HG02973 (cell line): Measurements from ENCODE around the gene NDFIP1.
"Not testable (repeated sequence)": the region's sequence is repeated elsewhere in the genome, so short reads cannot be mapped to it uniquely, and the experiment has no call there.

ENCODE experiments used
- ATAC-seq: cut with Tn5 transposase; IDR thresholded peaks from one replicate; pipeline ENCODE4 v1.9.1; 2021; ENCODE audit warnings: moderate library complexity; ENCODE audit not compliant: unreplicated experiment

Gene NDFIP1, protein sequence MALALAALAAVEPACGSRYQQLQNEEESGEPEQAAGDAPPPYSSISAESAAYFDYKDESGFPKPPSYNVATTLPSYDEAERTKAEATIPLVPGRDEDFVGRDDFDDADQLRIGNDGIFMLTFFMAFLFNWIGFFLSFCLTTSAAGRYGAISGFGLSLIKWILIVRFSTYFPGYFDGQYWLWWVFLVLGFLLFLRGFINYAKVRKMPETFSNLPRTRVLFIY

DNA sequence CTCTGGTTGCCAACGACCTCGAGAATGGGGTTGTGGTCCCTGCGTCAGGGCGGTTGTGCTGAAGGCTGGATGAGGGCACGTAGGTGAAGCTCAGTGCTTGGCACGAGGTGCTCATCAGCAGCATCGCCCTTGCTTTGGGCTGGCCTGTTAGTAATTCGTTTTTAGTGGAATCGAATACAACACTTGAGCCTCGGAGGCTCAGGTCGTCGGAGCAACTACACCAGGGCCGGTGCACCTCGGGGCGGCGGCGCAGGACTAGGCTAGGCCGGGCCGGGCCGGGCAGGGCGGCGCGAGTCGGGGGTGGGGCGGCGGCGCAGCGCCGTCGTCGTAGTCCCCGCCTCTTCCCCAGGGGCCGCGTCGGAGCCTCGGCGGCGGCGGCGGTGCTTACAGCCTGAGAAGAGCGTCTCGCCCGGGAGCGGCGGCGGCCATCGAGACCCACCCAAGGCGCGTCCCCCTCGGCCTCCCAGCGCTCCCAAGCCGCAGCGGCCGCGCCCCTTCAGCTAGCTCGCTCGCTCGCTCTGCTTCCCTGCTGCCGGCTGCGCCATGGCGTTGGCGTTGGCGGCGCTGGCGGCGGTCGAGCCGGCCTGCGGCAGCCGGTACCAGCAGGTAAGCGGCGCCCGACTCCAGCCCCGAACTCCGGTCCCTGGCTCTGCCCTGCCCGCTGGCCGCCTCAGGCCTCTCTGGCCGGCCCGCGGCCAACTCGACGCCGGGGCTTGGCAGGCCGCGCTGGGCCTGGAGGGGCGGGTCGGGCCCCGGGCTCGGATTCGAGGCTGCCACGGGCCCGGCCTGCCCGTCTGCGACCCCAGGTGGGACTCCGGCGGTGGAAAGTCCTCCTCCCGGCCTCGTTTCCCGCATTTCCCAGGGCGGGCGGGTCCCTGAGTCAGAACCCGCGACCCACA lies at the start of gene NDFIP1:
NDFIP1 (plus strand) TSS at position 348 of the 899 bp plus-strand sequence; CDS start at position 544, 196 bp downstream.
- peak; percentile 95 for ATAC-seq

DNA sequence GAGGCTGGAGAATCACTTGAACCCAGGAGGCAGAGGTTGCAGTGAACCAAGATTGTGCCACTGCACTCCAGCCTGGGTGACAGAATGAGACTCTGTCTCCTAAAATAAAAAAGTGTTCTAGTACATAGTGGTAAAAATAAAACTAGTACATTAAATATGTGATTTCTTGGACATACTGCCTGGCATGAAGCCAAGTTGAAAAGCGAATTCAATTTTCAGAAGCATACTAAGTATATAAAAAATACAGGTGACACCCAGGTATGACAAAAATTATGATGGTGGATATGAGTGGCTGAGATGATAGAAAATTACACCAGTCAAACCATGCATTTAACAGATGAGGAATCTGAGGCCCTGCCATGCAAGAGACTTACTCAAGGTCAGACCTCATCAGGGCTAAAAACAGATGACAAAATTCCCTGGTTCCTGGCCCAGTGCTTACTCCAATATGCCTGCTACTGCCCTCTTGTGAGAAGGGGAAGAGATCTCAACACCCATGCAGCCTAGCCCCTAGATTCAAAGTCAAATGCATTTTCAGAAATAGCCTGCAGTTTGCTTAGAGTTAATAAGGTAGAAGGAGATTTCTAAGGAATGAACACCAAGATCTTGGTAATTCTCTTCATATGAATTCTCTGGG lies 49.2 kb upstream of the NDFIP1 start:
- ATAC-seq, result no peak

DNA sequence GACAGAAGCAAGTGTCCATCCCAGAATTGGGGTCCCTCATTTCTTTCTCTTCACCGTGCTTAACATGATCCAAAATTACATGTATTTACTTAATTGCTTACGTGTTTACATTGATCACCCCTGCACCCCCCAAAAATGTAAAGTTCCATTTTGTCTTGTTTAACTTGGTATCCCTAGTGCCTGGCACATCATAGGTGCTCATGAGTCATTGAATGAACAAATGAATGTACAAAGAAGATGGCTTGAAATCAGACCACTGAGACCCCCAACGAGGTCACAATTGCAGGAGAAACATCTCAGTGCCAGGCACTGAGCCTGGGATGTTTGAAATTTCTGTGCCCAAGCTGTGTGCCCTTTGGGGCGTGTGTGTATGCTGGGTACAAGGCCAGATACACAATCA lies 45.2 kb upstream of the NDFIP1 start:
- ATAC-seq, result no peak

DNA sequence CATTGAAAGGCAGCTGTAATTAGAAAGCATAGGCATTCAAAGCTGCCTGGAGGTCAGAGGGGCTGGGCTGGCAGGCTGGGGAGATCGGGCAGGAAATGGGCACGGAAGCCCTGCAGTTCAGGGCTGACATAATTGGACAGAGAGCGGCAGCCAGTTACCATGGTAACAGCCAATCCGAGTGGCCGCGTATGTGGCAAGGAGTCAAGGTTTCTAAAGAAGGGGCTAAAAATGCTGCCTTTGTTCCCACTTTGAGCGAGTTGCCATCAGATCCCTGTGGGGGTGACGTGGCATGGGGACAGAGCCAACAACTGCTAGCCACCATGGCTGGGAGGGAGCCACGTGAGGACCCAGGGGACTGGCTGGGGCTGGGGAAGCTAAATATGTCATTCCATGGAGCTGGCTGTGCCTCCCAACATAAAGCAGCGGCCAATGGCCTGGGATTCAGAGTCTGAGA lies 44.7 kb upstream of the NDFIP1 start:
- no peak for ATAC-seq

DNA sequence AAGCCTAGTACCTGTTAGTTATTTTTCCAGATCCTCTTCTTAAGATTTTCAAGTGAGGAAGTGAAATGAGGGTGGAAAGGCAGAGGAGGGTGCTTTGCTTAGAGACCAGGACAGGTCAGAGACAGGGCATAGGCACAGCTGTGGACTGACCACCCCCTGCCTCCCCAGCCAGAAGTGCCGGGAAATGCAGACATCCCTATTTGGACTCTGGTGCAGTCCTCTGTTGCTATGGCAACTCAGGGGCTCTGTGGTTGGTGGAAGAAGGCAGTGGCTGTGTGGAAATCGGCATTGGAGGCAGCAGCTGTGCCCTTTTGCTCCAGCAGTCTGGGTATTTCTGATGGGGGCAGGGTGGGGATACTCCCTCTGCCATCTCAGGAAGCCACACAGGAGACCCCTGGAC lies 43.3 kb upstream of the NDFIP1 start:
- no peak for ATAC-seq

DNA sequence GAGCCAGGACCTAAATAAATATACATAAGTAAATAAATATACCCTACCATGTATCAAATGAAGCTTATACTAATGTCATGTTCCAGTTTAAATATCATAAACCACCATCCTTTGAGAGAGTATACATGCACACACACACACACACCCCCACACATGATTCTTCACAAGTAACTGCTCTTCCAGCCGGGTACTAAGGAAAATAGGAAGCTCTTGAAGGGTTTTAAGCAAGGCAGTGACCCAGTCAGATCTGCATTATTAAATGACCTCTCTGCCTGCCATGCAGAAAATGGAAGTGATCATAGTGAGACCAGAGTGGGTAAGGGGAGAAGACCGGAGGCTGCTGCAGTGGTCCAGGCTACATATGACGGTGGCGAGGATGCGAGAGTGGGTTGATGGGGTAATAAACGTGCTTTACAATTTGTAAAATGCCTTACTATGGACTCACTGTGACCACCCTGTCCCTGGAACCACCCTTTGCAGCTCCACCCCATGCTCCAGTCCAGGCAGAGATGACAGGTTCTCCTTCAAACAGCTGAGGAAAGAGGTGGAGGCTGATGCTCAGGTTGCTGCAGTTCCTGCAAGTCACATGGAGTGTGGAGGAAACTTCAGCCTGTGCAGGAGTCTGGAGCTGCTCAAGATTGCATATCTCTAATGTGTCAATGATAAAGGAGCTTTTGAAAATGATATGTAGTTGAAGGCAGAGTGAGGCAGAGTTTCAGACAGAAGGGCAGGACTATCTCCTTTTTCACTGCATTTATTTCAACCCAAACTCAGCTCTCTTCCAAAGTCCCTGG lies 38.8 kb upstream of the NDFIP1 start:
- no peak for ATAC-seq

DNA sequence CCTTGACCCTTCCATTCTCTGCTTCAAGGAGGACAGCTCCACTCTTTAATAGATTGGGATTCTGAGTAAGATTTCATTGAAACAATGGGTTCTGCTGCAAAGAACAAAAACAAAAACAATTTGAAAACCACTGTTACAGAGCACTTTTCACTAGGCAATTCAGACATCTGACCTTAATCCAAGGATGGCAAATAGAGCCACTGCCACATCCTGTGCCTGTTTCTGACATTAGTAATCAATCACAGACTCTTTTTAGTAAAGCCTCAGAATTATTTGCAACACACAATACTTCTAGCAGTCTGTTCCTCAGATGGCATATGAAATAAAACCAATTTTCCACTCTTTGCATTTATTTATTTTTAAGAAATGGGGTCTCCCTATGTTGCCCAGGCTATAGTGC lies 37.8 kb upstream of the NDFIP1 start:
- ATAC-seq, result no peak

DNA sequence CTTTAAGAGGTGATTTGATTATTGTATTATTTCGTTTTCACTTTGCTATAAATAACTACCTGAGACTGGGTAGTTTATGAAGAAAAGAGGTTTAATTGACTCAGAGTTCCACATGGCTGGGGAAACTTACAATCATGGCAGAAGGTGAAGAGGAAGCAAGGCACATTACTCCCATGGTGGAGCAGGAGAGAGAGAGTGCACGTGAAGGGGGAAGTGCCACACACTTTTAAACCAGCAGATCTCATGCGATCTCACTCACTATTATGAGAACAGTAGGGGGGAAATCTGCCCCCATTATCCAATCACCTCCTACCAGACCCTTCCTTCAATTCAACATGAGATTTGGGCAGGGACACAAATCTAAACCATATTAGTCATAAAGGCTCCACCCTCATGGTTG lies 36.1 kb upstream of the NDFIP1 start:
- ATAC-seq, result no peak

DNA sequence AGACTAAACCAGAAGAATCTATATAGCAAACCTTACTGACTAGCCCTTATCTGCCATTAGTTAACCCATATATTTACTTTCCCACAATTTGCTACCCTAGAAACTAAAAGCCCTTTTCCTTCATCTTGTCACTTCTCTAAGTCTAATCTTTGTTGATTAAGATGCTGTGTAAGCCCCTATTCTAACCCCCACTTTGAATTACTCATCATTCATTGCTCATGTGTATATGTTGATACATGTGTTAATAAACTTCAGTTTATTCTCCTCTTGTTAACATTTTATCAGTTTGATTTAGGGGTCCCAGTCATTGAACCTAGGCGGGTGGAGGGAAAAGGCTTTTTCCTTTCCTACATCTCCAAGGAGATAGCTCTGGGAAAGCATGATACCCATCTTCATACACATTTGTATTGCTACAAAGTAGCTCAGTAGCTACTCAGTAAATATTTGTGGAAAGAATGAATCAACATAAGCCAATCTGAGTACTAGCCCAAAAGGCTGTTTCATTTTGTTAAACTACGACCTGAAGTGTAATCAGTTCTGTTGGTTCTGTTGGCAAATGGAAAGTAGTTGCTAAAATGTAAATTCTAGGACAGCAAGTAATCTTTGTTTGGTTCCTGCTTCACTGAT lies 35.1 kb upstream of the NDFIP1 start:
- ATAC-seq, result no peak

DNA sequence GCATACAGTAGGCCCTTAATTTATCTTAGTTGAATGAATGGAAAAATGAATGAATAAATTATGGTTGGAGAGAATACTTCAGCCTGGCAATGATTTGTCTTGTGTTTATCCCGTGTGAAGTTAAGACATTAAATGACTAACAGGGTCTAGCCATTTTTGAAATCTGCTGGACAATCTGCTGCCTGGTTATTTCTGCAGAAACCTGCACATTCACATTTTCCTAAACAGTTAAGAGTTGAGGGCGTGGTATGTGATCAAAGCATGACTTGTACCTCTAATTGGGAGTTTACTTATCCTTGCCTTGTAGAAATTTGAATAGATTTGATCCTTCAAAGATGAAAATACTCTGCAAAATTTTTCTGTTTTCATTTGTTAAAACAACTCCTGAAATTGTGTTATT lies 34.6 kb upstream of the NDFIP1 start:
- ATAC-seq, result no peak

DNA sequence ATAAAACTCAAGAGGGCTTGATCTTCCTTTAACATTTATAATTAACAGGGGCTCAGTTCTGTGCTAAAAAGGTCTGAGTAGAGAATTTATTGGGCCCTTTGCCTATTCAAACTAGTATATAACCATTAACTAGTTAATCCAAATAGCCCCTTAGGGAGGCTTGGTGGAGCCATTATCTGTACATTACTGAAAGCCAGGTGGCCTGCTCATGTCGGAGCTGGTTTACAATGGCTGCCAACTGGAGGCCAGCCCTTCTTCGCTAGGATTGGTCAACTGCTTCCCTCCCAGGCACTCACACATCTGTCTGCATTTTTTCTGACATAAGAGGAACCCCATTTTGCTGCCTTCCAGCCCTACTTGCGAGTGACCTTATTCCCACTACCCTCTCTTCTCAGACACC lies 30.4 kb upstream of the NDFIP1 start:
- ATAC-seq, result no peak

DNA sequence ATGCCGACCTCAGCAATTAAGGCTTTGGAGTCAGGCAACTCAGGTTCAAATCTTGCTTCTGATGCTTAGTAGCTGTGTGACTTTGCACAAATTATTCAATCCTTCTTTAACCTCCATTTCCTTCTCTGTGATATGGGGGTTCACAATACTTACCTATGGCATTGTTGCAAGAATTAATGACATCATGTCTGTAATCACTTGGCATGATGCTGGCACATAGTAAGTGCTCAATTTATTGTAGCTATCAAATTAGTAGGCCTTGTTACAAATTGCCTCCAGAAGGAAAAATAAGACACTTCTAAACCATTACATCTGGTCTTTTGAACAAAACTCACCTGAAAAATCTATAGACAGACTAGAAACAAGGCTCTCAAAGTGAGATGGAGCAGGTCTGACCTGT lies 29.9 kb upstream of the NDFIP1 start:
- ATAC-seq, result no peak

DNA sequence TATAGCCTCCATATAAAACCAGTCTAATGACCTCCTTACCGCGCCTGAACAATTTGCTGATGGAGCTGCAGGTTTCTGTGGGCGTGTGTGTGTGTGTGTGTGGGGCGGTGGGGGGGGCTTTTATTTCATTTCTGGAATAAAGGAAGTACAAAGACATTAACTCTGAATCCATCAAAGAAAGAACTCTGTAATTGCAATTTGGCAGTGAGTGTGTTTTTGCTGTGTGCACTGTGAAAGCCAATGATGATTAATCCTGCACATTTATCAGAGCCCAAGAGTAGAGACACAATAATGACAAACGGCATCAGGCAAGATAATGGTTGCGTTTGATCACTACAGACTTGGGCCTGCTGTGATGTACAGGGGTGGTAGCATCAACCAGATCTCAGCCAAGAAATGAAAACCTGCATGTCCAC lies 29.3 kb upstream of the NDFIP1 start:
- no peak for ATAC-seq

DNA sequence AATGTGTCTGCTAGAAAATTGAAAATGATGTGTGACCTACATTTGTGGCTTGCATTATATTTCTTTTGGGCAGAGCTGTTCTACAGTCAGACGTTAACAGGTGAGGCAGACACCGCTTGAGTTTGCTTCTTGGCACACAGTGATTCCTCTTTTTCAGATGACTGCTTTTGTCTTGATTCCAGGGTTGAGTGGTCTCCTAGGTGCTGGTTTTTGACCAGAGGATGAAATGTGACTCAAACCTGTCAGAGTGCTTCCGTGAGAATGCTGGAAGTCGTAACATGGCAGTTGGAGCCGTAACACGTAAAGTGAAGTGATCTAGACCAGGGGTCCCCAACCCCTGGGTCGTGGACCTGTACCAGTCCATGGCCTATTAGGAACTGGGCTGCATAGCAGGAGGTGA lies 28.3 kb upstream of the NDFIP1 start:
- no peak for ATAC-seq

DNA sequence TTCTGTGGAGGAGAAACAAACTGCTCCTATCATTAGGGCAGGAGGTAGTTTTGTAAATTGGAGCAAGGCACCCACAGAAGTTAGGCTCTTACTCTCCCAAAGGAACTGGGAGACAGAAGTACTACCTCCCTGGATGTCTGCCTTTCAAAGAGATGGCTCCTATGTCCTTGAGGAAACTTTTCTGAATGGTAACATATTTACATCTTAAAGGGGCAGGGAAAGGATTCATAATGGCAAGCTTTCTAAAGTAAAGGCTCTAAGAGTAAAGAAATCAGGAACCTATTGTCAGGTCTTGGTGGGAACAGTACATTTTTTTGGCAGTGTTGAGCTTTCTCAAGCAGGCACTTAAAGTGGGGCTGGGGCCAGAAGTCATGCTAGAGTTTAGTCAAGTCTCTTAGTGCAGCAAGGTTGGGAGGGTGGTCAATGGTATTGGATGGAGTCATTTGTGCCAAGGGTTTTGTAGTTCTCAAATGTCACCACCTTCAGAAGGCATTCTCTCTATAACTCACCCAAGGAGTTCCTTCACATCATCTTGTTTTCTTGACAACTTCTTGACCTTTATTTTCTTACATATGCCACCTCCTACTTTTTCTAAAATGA lies 26.3 kb upstream of the NDFIP1 start:
- no peak for ATAC-seq

DNA sequence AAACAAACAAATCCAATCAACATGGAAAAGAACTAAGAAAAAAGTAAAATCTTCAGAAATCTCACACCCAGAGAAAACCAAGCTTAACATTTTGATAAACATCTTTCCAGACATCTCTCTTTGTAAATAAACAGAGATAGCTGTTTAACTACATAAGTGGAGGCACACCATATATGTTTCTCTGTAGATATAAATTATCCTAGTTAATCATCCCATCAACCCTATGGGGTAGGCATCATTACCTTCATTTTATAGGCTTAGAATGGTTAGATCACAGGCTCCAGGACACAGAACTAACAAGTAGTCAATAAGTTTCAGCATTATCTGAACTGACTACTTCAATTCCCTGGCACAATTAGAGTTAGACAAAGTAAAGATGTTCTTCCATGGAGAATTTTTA lies 22.4 kb upstream of the NDFIP1 start:
- ATAC-seq, result no peak

DNA sequence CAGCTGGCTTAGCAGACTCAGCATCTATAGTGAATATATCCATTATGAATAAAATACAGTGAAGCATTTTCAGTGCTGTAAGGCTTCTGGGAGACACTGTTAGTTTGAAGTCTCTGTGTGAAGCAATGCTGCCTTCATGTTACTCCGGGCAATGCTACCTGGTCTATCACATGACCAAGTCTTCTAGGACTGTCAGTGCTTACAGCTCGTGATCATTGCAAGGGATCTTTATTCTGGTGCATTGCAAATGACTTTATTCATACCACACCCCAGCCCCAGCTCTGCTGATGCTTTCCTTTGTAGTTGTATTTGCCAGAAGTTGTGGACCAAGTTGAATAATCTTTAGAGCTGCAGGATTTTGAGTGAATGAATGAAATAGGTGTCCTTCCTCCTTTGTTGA lies 21.9 kb upstream of the NDFIP1 start:
- ATAC-seq, result no peak

DNA sequence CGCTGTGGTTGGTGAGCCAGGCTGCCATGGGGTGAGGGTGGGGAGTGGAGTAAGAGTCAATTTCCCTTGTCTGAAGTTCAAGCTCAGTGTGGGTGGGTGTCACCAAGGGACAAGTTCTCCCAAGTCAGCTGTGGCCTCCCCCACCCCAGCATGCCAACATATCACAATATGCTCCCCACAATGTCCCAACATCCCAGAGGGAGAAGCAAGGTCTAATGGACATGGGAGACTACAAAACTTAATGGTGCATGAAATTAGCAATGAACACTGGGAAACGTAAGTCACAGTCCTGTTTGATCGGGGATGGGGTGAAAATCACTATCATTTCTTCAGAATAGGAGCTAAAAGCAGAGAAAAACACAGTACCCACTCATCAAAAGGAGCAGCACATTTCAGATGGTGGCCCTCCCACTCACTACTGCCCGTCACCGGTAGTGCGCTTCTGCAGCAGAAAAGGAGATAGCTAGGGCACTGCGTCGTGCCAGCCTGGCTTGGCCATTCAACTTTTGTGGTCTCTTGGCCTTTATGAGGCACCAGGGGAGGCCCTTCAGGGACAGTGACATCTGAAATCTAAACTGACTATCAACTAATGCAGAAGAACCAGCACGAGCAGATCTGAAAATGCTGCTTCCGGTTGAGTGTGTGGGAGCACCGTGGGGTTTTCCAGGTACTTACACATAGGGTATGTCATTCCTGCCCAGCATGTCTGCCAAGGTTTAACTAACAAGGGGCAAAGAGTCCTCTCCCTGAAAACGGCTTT lies 20.5 kb upstream of the NDFIP1 start:
- no peak for ATAC-seq

DNA sequence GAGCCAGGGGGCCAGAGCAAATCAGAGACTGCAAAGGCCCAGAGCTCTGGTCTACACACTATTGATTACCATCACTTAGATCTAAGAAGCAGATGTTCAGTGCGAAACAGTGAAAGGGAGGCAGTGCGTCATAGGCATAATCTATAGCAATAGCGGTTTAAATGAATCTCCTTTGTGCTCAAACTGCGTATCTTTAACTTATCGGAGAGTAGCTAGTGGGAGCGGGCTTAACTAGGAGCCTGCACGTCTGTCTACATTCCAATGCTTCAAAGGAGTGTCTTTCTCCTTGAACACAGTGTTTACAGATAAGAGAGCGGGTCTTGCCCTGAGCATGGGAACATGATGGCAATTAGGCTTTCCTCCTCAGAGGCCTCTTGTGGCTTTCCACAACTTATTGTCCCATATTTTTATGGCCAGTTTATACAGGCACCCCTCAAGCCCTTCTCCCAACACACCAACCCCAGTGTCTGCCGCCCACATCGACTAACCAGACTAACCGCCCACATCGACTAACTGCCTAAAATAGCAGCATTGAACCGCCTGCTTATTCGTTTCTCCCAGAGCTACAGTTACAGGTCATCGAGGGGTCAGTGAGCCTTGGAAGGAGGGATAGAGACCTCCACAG lies 19.6 kb upstream of the NDFIP1 start:
- ATAC-seq, result not testable (repeated sequence)
